HG03457 (cell line): ENCODE measurements around the gene KRTAP10-6.
"Not testable (repeated sequence)": the region's sequence is repeated elsewhere in the genome, so short reads cannot be mapped to it uniquely, and the experiment has no call there.

ENCODE experiments used
- ATAC-seq: cut with Tn5 transposase; IDR thresholded peaks from one replicate; pipeline ENCODE4 v1.9.1; 2021; ENCODE audit warnings: moderate number of reproducible peaks; ENCODE audit not compliant: unreplicated experiment

The KRTAP10-6 gene

DNA sequence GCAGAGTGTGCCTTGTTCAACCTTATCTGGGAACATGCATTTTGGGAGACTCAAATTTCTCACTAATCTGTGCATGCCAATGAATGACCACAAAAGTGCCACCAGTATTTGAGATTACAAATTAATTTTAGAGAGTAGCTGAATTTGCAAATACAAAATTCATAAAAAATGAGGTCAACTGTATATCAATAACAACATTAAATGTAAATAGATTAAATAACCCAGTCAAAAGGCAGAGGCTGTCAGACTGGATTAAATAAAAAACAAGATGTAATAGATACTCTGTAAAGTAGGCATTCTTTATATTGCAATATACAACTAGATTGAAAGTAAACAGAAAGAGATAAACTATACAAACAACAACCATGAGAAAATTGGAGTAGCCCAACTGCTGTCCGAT lies 28.2 kb downstream of the KRTAP10-6 start:
- no peak for ATAC-seq

DNA sequence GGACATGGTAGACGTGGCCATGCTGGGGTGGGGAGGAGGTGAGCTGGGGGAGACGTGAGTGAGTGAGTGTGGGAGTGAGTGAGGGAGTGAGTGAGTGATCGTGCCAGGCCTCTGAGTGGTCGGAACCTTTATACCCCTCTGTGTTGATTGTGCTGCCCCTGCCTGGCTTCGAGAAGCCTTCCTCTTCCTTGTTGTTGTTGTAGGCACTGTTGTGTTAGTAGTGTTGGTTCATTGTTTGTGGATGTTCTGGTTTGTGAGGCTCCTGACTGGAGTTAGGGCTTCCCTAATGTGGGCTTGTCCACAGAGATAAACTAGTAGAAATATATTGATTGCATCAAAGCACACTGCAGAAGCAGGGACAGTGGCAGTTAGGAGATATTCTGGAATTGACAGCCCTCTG lies 33.6 kb downstream of the KRTAP10-6 start, which contains the start of gene KRTAP10-3:
Gene KRTAP10-3 (minus strand): TSS at position 101 of the 400 bp plus-strand sequence. CDS start 80 bp downstream, at position 21.
- ATAC-seq, result no peak

DNA sequence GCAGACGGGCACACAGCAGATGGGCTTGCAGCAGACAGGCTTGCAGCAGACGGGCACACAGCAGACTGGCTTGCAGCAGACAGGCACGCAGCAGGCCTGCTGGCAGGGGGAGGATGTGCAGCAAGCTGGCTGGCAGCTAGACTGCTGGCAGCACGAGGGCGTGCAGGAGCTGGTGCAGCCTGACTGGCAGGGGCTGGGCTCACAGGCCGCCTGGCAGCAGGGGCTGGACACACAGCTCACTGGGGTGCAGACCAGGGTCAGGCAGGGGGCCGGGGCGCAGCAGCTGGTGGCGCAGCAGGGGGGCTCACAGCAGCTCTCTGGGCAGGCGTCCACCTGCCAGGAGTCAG lies 34.0 kb downstream of the KRTAP10-6 start:
- ATAC-seq, result not testable (repeated sequence)

DNA sequence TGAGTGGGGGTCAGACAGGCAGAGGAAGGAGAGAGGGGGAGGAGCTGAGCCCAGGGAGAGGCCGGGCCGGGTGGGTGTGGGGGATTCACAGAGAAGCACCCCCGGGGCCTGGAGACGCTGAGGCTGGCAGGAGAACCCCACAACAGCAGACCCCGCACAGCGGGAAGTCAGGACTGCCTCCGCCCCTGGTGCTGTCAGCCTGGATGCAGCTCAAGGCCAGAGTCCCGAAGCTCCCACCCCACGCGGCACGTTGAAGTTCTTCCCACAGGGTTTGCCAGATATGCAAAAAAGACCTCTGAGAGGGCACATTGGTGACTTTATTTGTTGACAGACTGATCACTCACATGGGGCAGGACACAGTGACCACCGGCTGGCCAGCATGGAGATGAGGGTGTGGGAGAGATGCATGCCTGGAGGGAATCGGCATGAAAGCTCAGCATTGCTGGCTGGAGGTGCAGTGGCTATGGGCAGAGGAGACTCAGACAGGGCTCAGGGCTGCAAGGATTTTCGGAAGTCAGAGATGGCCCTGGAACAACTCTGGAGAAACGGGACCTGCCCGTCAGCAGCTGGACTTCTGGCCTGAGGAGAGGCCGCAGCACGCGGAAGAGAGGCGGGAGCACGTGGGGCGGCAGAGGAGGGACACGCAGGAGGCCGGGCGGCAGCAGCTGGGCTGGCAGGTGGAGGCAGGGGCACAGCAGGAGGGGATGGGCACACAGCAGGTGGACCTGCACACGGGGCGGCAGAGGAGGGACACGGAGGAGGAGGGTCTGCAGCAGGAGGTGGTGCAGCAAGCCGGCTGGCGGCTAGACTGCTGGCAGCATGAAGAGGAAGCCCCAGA lies 34.6 kb downstream of the KRTAP10-6 start:
- no peak for ATAC-seq

- ATAC-seq, result no peak
Measured at GRCh38 chr21:44556879-44557278, 35.4 kb downstream of the KRTAP10-6 start.

- ATAC-seq, result no peak
Measured at GRCh38 chr21:44555200-44555875, 37.0 kb downstream of the KRTAP10-6 start.

GRCh38 chr21:44552681-44553080 lies 39.6 kb downstream of the KRTAP10-6 start:
- ATAC-seq, result no peak

DNA sequence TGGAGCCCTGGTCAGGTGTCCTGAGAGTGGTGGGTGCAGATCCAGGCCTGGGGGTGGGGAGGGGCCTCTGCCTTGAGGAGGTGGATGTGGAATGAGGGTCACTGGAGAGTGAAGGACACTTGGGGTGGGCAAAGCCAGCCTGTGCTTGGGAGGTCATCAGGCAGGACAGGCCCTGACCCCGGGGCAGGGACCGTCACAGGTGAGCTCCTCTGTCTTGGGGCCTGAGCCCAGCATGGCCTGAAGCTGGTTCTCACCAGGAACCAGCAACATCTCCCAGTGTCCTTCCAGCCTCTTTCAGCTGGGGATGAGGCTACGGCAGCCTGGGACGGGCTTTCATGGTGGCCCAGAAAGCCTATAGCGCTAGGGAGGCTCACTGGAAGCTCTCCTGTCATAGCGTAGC lies 40.2 kb downstream of the KRTAP10-6 start:
- no peak for ATAC-seq

- ATAC-seq, result no peak
Measured at GRCh38 chr21:44551340-44551961, 40.9 kb downstream of the KRTAP10-6 start, which contains the start of gene KRTAP10-2. Gene KRTAP10-2, minus strand, starts transcription at chr21:44551505. Its CDS starts 47 bp downstream, at chr21:44551458.

DNA sequence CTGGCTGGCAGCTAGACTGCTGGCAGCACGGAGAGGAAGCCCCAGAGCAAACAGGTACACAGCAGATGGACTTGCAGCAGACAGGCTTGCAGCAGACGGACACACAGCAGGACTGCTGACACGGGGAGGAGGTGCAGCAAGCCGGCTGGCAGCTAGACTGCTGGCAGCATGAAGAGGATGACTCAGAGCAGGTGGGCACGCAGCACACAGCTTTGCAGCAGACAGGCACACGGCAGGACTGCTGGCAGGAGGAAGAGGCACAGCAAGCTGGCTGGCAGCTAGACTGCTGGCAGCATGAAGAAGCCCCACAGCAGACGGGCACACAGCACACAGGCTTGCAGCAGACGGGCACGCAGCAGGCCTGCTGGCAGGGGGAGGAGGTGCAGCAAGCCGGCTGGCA lies 41.5 kb downstream of the KRTAP10-6 start:
- no peak for ATAC-seq

DNA sequence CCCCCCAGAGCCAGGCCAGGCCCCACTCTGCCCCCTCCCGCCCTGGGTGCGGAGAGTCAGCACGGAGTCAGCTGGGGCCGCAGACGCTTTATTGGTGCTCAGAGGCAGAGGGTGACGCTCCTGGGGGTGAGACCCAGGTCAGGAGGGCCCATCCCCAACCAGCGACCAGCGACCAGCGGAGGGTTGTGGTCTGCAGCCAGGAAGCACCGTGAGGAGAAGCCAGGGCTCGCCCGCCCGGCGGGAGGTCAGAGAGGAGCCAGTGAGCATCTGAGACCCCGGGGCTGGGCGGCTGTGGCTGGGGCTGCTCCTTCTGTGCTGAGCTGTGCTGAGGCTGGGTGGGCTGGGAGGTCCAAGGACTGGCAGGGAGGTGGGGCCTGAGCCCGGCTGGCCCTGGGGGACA lies 42.0 kb downstream of the KRTAP10-6 start:
- ATAC-seq, result not testable (repeated sequence)

DNA sequence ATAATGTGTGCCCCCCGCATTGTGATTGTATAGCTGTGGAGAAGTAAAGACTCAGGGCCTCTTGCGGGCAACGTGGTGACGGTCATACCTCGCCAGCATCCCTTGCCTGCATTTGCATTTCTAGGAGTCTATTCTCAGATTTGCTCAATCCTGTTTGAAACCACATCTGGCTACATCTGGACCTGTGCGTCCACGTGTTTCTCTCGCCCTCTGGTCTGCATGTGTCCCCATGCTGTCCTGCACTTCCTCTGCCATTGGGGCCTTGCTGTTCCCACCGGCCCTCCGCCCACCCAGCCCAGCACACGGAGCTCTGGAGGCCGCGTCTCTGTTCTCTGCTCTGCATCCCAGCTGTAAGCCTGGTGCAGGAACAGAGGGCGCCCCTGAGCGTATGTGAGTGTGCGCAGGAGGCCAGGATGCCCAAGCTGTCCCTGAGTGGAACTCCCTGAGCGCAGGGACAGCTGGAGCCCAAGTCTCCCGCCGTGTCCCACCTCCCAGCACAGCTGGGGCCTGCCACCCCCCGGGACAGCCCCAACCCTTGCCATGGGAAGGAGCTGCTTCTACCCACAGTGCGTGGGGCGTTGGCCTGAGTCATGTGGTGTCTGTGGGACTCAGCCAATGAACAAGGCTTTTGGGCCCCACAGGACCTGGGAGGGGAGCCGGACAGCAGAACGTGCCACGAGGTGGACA lies 42.6 kb downstream of the KRTAP10-6 start:
- ATAC-seq, result no peak

GRCh38 chr21:44548922-44549321 lies 43.4 kb downstream of the KRTAP10-6 start:
- ATAC-seq, result no peak

DNA sequence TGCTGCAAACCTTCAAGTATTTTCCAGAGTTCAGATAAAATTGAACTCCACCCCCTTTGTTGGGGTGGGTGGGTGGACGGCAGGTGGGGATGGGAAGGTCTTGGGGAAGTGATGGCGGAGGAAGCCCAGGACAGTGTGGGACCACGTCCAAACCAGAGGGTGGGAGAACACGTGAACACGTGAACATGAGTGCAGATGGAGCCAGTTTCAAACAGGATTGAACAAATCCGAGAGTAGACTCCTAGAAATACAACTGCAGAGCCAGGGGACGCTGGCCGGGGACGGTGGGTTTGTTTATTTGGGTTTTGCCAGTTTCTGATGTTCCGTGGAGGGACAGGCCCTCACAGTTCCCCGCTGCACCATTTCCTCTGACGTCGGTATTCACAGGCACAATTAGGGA lies 43.9 kb downstream of the KRTAP10-6 start:
- ATAC-seq, result no peak

DNA sequence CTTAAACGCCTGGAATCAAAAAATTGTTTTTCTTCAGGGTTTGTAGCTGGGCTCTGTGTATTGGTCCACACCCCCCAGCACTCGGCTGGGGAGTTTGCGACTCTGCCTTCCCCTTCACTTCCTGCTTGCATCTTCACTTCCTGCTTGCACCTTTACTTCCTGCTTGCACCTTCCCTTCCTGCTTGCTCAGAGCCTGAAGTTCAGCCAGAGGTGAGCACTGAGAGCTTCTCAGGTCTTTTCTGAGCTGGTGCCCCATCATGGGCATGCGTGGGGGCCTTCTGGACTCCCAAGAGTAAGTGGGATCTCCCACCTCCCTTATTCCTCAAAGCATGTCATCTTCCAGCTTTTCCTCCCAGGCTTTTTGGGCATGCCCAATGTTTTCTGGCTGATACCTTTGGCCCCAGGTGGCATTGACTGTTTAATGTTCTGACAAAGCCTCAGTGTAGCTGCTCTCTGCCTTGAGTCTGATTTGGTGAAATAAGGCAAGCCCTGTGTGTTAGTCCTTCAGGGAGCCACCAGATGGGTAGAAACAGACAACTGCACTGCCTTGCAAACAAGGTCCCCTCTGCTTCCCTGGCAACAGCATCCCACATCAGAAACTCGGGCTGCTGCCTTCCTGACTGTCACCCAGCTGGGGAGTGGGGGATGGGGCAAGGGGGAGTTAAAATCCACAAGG lies 44.5 kb downstream of the KRTAP10-6 start:
- no peak for ATAC-seq

- ATAC-seq, result no peak
Measured at GRCh38 chr21:44544566-44544965, 47.7 kb downstream of the KRTAP10-6 start.

- ATAC-seq, result no peak
Measured at GRCh38 chr21:44542716-44543115, 49.6 kb downstream of the KRTAP10-6 start.
